K562 treated with DMSO at 1 percent for 12 hours (cell line): ENCODE results near the gene HSP90AA1. TPM values are rescaled to one million over a fixed set of nuclear protein-coding genes. Genes with fewer than 3 reads are reported as not detected.

Experiments used
- total RNA-seq: library from RNA; unstranded; fragments of 300-600 nt; gene quantifications from 2 replicates; pipeline ENCODE4 v1.2.3, GENCODE V29; 2022; ENCODE audit not compliant: insufficient read depth

Gene HSP90AA1
- total RNA-seq, result 409 and 494 TPM in 2 replicates

DNA sequence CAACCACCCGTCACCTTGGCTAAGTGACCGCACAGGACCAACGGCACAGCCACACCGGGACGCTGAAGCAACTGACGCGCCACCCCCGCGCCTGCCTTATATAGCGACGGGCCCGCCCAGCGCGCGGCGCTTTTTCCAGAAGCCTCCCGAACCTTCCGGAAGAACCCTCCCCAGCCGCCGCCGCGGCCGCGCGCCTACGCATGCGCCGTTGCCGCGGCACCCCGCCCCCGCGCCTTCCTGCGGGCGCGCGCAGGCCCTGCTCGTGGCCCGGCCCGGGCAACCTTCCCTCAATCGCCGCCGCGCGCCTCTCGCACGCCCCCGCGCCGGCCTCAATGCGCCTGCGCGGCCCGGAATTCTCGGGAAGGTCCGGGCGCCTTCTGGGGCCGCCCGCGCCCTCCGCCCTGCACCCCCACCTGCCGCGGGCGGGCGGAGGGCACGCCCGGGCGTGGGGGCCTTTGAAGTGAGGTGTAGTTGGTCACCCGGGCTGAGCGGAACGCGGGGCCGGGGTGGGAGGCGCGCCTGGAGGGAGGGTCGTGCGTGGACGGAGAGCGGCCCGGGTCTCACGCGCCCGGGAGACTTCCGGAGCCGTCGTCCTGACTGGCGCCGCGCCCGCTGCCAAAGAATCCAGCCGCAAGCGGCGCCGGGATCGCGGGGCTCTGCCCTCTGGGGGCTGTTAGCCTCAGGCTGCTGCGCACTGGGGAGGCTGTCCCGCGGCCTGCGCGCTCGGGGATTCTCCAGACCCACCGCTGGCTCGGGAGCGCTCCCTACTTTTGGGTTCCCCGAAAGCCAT is at the start of gene HSP90AA1:
Gene HSP90AA1 (minus strand): TSS at position 73 of the 790 bp plus-strand sequence. CDS start 666 bp downstream, outside the sequence.

Other genes with a start within 250 kb of the HSP90AA1 start
- gene DYNC1H1, start 122.5 kb downstream of the HSP90AA1 start, total RNA-seq, result 72.9 and 189 TPM in 2 replicates
- 6.8 and 9.9 TPM in 2 replicates for gene WDR20, start 52.9 kb upstream of the HSP90AA1 start, total RNA-seq
- gene MOK, start 218.1 kb upstream of the HSP90AA1 start, total RNA-seq, result 6.0 and 8.9 TPM in 2 replicates
- 4.1 and 7.4 TPM in 2 replicates for gene ZNF839, start 232.7 kb upstream of the HSP90AA1 start, total RNA-seq